Breast epithelium (tissue), 4 donors: ENCODE results near the gene MSLN. TPM values are rescaled to one million over a fixed set of nuclear protein-coding genes. Genes with fewer than 3 reads are reported as not detected.

Experiments used
- DNase-seq, 2 donors: peaks; one replicate each; pipeline ENCODE4 v3.0.0-alpha.2; 2019; ENCODE audit warnings: low spot score in 2 of 2
- H3K27ac ChIP-seq, 2 donors: fragments of 200-600 bp; sonication (generic) in 1 of 2; one replicate each; pipeline ENCODE4 v1.5.1; 2016 to 2019; ENCODE audit warnings: mild to moderate bottlenecking in 1 of 2
- H3K27me3 ChIP-seq, 2 donors: fragments of 200-600 bp; sonication (generic) in 1 of 2; one replicate each; pipeline versions ENCODE4 v1.5.1 to v1.6.0; 2017 to 2019; ENCODE audit warnings: control low read depth in 1 of 2, mild to moderate bottlenecking in 1 of 2
- H3K36me3 ChIP-seq: fragments of 200-600 bp; one replicate; pipeline ENCODE4 v1.5.1; 2019
- H3K4me1 ChIP-seq, 2 donors: fragments of 200-600 bp; sonication (generic); one replicate each; pipeline ENCODE4 v1.5.1; 2016 to 2019; ENCODE audit warnings: control low read depth in 1 of 2
- H3K4me3 ChIP-seq, 3 donors: fragments of 200-600 bp; sonication (generic); 1 replicate in 2 of 3; 2 replicates in 1 of 3; pipeline ENCODE4 v1.5.1; 2016 to 2019; ENCODE audit warnings: mild to moderate bottlenecking in 3 of 3, moderate library complexity in 2 of 3
- H3K9me3 ChIP-seq, 2 donors: fragments of 200-600 bp; sonication (generic) in 1 of 2; one replicate each; pipeline ENCODE4 v1.5.1; 2016 to 2019; ENCODE audit warnings: control low read depth in 1 of 2
- CTCF ChIP-seq, 3 donors: fragments of 450-650 bp; IDR thresholded peaks; one replicate each; pipeline ENCODE4 v1.5.1; 2016 to 2017; ENCODE audit warnings: antibody characterized with exemption in 3 of 3, mild to moderate bottlenecking in 3 of 3, moderate library complexity in 3 of 3
- POLR2A ChIP-seq: fragments of 450-650 bp; IDR thresholded peaks from one replicate; pipeline ENCODE4 v1.6.1; 2016; ENCODE audit warnings: antibody characterized with exemption, mild to moderate bottlenecking, moderate library complexity
- POLR2AphosphoS5 ChIP-seq, 3 donors: sonication (generic); formaldehyde crosslinking; IDR thresholded peaks; one replicate each; pipeline ENCODE4 v1.6.1; 2017; ENCODE audit warnings: antibody characterized with exemption in 3 of 3
- intact Hi-C: fragments of 100-400 bp; cut with DNase I; formaldehyde crosslinking; loops from one replicate; pipeline ENCODE4 v1.15.1; 2023; ENCODE audit warnings: low total_unique reads
- total RNA-seq, 3 donors: library from RNA; depleted of rRNA; stranded (reverse); fragments of >200 nt; gene quantifications; one replicate each; pipeline ENCODE4 v1.1.0, GENCODE V29; 2016

Gene MSLN
- total RNA-seq, 3 donors from 2014 or later = 49.2 TPM; not detected in 2

- Histone ChIP-seq H3K27ac (no peak overlapping the region), H3K36me3 (no peaks in the 10 kb centered on the region), H3K9me3 (no peaks in the 10 kb centered on the region), H3K4me3 (peak overlapping the region in 1 of 3 donors; percentile 45), H3K4me1 (peaks cover 0 to 3% of the 10 kb centered on the region in 2 donors), H3K27me3 (peaks cover 10 to 52% of the 10 kb centered on the region in 2 donors)
- DNase-seq = no peak
- intact Hi-C loops = no loop called here
- TF ChIP-seq CTCF (IDR thresholded peaks at IDR 0.05) = no peak
- TF ChIP-seq POLR2AphosphoS5 (IDR thresholded peaks at IDR 0.05) = no peak
- no peak for TF ChIP-seq POLR2A
Observed at GRCh38 chr16:782766-783403, 22.4 kb downstream of the MSLN start.

- TF ChIP-seq POLR2A (no peak), CTCF (IDR thresholded peaks at IDR 0.05) (no peak), POLR2AphosphoS5 (IDR thresholded peaks at IDR 0.05) (no peak)
- no peak for DNase-seq
- intact Hi-C loops = loop anchor here (2.0 kb wide), 1 partner anchor 67 kb away; no protein-coding TSS in a partner anchor
- H3K9me3 ChIP-seq = no peaks in the 10 kb centered on the region
- no peak overlapping the region for H3K4me3 ChIP-seq
- peaks cover 10 to 47% of the 10 kb centered on the region in 2 donors for H3K27me3 ChIP-seq
- H3K4me1 ChIP-seq = peaks cover 0 to 3% of the 10 kb centered on the region in 2 donors
- no peak overlapping the region for H3K27ac ChIP-seq
- H3K36me3 ChIP-seq = no peaks in the 10 kb centered on the region
Observed at GRCh38 chr16:783404-784161, 23.0 kb downstream of the MSLN start.

- intact Hi-C loops = loop anchor here (2.0 kb wide), 1 partner anchor 68 kb away; no protein-coding TSS in a partner anchor
- peaks cover 10 to 40% of the 10 kb centered on the region in 2 donors for H3K27me3 ChIP-seq
- TF ChIP-seq POLR2AphosphoS5 (IDR thresholded peaks at IDR 0.05) (no peak), POLR2A (no peak)
- DNase-seq = no peak
- peaks cover 5 to 11% of the 10 kb centered on the region in 2 donors for H3K4me1 ChIP-seq
- no peak overlapping the region for H3K4me3 ChIP-seq
- H3K27ac ChIP-seq = no peak overlapping the region
- no peaks in the 10 kb centered on the region for H3K9me3 ChIP-seq
- H3K36me3 ChIP-seq = no peaks in the 10 kb centered on the region
Observed at GRCh38 chr16:784431-784830, 23.9 kb downstream of the MSLN start.

- Histone ChIP-seq H3K27me3 (peaks cover 8 to 26% of the 10 kb centered on the region in 2 donors), H3K4me1 (peaks cover 5 to 11% of the 10 kb centered on the region in 2 donors), H3K27ac (no peak overlapping the region), H3K36me3 (no peaks in the 10 kb centered on the region), H3K4me3 (no peak overlapping the region), H3K9me3 (no peaks in the 10 kb centered on the region)
- TF ChIP-seq POLR2A (no peak), CTCF (IDR thresholded peaks at IDR 0.05) (peak; percentile 44 to 78 (median 63))
- intact Hi-C loops = loop anchor here (2.0 kb wide), 1 partner anchor 69 kb away; no protein-coding TSS in a partner anchor
- DNase-seq = peak; percentile 41 to 79
Observed at GRCh38 chr16:785563-786535, 25.3 kb downstream of the MSLN start.

GRCh38 chr16:787321-787966 is 26.9 kb downstream of the MSLN start:
- H3K27ac ChIP-seq = peak overlapping the region in 1 of 2 donors; percentile 40
- peaks cover 5 to 11% of the 10 kb centered on the region in 2 donors for H3K4me1 ChIP-seq
- peaks cover 2 to 10% of the 10 kb centered on the region in 2 donors for H3K27me3 ChIP-seq
- no peak for DNase-seq
- peak overlapping the region; percentile 76 to 99 (median 93) for H3K4me3 ChIP-seq
- TF ChIP-seq CTCF (IDR thresholded peaks at IDR 0.05) (no peak), POLR2AphosphoS5 (IDR thresholded peaks at IDR 0.05) (no peak), POLR2A (no peak)
- intact Hi-C loops = no loop called here
- no peaks in the 10 kb centered on the region for H3K36me3 ChIP-seq
- no peaks in the 10 kb centered on the region for H3K9me3 ChIP-seq
